Mammary epithelial cell (primary cell): ENCODE data around the gene BEX4.

Experiments
- EZH2 ChIP-seq: IDR thresholded peaks from 2 replicates; pipeline ENCODE4 v1.6.1; 2012; ENCODE audit warnings: low read length, inconsistent platforms, borderline replicate concordance
- TF ChIP-seq, protein P1 (sequence below), 2 donors: IDR thresholded peaks in 1 of 2; conservative IDR thresholded peaks in 1 of 2; 2 replicates each; pipeline ENCODE4 v1.5.1; 2011 to 2012; ENCODE audit warnings: inconsistent platforms in 2 of 2, low read length in 2 of 2, mild to moderate bottlenecking in 2 of 2, control low read depth in 1 of 2, low read depth in 1 of 2; ENCODE audit not compliant: insufficient read depth in 1 of 2; ENCODE audit errors: extremely low read depth in 1 of 2

DNA sequence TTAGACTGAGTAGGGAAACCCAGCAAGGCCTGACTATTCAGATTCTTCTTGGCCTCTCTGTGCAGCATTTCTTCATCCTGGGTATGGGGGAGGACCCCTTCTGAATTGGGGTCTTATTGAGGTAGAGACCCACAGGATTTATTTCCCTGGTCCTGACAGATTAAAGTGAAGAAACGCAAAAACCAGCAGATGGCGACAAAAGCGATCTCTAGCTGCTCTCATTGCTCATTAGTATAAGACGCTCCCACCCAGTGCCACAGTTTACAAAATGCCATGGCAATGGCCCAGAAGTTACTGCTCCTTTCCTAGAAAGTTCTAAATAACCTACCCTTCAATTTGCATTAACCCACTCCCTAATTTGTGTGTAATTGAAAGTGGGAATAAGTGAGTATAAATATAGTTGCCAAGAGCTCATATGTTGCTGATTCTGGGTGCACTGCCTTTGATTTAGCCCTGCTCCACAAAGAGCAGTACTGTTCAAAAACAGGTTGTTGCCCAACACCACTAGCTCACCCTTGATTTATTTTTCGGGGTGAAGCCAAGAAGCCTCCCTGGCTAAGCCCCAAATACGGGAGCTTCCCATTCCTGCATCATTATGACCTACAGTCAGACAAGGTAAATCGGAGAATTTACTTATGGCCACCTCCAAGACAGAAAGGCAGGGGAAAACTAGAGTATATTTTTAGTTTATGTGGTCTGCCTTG is 3.7 kb upstream of the BEX4 start:
- TF ChIP-seq, protein P1, sequence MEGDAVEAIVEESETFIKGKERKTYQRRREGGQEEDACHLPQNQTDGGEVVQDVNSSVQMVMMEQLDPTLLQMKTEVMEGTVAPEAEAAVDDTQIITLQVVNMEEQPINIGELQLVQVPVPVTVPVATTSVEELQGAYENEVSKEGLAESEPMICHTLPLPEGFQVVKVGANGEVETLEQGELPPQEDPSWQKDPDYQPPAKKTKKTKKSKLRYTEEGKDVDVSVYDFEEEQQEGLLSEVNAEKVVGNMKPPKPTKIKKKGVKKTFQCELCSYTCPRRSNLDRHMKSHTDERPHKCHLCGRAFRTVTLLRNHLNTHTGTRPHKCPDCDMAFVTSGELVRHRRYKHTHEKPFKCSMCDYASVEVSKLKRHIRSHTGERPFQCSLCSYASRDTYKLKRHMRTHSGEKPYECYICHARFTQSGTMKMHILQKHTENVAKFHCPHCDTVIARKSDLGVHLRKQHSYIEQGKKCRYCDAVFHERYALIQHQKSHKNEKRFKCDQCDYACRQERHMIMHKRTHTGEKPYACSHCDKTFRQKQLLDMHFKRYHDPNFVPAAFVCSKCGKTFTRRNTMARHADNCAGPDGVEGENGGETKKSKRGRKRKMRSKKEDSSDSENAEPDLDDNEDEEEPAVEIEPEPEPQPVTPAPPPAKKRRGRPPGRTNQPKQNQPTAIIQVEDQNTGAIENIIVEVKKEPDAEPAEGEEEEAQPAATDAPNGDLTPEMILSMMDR (conservative IDR thresholded peaks at IDR 0.05 in 1 of 2, IDR thresholded peaks at IDR 0.05 in 1 of 2; ENCODE audit: extremely low read depth in 1 of 2, insufficient read depth in 1 of 2, low read depth in 1 of 2, low read length in 2 of 2): peak; percentile 35 to 62
- TF ChIP-seq EZH2: no peak
